A549 (cell line): ENCODE data around the gene SPPL2A.

Source experiments
- CBX8 ChIP-seq: fragments of 200-600 bp; sonication (generic); IDR thresholded peaks from 2 replicates; pipeline ENCODE4 v1.6.1; 2016
- CHD4 ChIP-seq: fragments of 200-600 bp; sonication (generic); IDR thresholded peaks from 2 replicates; pipeline ENCODE4 v1.6.1; 2016; ENCODE audit warnings: antibody characterized with exemption, mild to moderate bottlenecking, borderline replicate concordance
- CTCF ChIP-seq: fragments of >200 bp; sonication (Bioruptor Twin); formaldehyde crosslinking; IDR thresholded peaks from 3 replicates; pipeline ENCODE4 v1.5.1; 2016
- HOXB5 ChIP-seq: fragments of 250-450 bp; sonication (Bioruptor Pico); IDR thresholded peaks from 2 replicates; pipeline ENCODE4 v1.5.0; 2020; ENCODE audit warnings: mild to moderate bottlenecking, moderate library complexity
- JUN ChIP-seq, 2 experiments: fragments of >200 bp; sonication (Bioruptor Twin); formaldehyde crosslinking; IDR thresholded peaks; 2 replicates in 1 of 2; 3 replicates in 1 of 2; pipeline ENCODE4 v1.6.1; 2016 to 2017
- PBX3 ChIP-seq: IDR thresholded peaks from 2 replicates; pipeline ENCODE4 v1.6.1; 2012
- POLR2A ChIP-seq: IDR thresholded peaks from 2 replicates; pipeline ENCODE4 v1.6.1; 2012; ENCODE audit warnings: mild to moderate bottlenecking, low read length
- RAD21 ChIP-seq, 2 experiments: fragments of >200 bp in 1 of 2; sonication (Bioruptor Twin) in 1 of 2; formaldehyde crosslinking in 1 of 2; IDR thresholded peaks in 1 of 2; conservative IDR thresholded peaks in 1 of 2; 2 replicates in 1 of 2; 3 replicates in 1 of 2; pipeline ENCODE4 v1.6.1; 2012 to 2018; ENCODE audit warnings: inconsistent platforms in 1 of 2
- RFX5 ChIP-seq: fragments of 450-650 bp; IDR thresholded peaks from 2 replicates; pipeline ENCODE4 v1.7.1; 2014; ENCODE audit warnings: antibody characterized with exemption, mild to moderate bottlenecking, moderate library complexity
- TP53 ChIP-seq: fragments of 250-450 bp; sonication (Bioruptor Pico); IDR thresholded peaks from 2 replicates; pipeline ENCODE4 v1.5.0; 2021; ENCODE audit warnings: mild to moderate bottlenecking, moderate library complexity

GRCh38 chr15:50676799-50677483 lies 88.6 kb downstream of the SPPL2A start:
- TF ChIP-seq RFX5 (no peak), POLR2A (no peak), JUN (IDR thresholded peaks at IDR 0.05) (no peak), PBX3 (no peak), HOXB5 (CRISPR knock-in tag) (no peak), CTCF (no peak), CHD4 (no peak), CBX8 (no peak), RAD21 (conservative IDR thresholded peaks at IDR 0.05 in 1 of 2, IDR thresholded peaks at IDR 0.05 in 1 of 2) (no peak), TP53 (no peak)
